Measurements from ENCODE around the gene PPP4R2. TPM values are rescaled to one million over a fixed set of nuclear protein-coding genes. Genes with fewer than 3 reads are reported as not detected.

The PPP4R2 gene
- total and polyA plus RNA-seq, 4 donors = 17.1 to 105 (median 38.0) TPM

- Histone ChIP-seq H3K4me3 (no peak overlapping the region), H3K9me3 (ENCODE audit: control insufficient read depth in 4 of 4, insufficient read depth in 3 of 4, low read length in 3 of 4) (no peaks in the 10 kb centered on the region), H3K27me3 (ENCODE audit: control insufficient read depth in 3 of 3, insufficient read depth in 3 of 3, low read length in 2 of 3) (no peaks in the 10 kb centered on the region), H3K4me1 (ENCODE audit: control insufficient read depth in 5 of 5, insufficient read depth in 5 of 5, low read length in 5 of 5) (peaks cover 0 to 4% (median 0%) of the 10 kb centered on the region in 5 donors), H3K27ac (ENCODE audit: low read depth in 1 of 2, low read length in 1 of 2) (no peak overlapping the region), H3K9ac (ENCODE audit: insufficient read depth in 1 of 2, low read length in 2 of 2) (no peak overlapping the region), H3K36me3 (ENCODE audit: control insufficient read depth in 4 of 4, insufficient read depth in 4 of 4, low read length in 4 of 4) (peaks cover 0 to 4% (median 0%) of the 10 kb centered on the region in 4 donors)
- TF ChIP-seq, protein P1, sequence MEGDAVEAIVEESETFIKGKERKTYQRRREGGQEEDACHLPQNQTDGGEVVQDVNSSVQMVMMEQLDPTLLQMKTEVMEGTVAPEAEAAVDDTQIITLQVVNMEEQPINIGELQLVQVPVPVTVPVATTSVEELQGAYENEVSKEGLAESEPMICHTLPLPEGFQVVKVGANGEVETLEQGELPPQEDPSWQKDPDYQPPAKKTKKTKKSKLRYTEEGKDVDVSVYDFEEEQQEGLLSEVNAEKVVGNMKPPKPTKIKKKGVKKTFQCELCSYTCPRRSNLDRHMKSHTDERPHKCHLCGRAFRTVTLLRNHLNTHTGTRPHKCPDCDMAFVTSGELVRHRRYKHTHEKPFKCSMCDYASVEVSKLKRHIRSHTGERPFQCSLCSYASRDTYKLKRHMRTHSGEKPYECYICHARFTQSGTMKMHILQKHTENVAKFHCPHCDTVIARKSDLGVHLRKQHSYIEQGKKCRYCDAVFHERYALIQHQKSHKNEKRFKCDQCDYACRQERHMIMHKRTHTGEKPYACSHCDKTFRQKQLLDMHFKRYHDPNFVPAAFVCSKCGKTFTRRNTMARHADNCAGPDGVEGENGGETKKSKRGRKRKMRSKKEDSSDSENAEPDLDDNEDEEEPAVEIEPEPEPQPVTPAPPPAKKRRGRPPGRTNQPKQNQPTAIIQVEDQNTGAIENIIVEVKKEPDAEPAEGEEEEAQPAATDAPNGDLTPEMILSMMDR (IDR thresholded peaks at IDR 0.05; ENCODE audit: control extremely low read depth, extremely low read depth) = no peak
- DNase-seq (no peak), ATAC-seq (ENCODE audit: insufficient read depth, low FRiP score) (no peak)
- 26 to 49% methylated on average over 1 of the region's 1 CpG for WGBS, 2 donors
Measured at GRCh38 chr3:72976281-72976741, 20.3 kb upstream of the PPP4R2 start.

DNA sequence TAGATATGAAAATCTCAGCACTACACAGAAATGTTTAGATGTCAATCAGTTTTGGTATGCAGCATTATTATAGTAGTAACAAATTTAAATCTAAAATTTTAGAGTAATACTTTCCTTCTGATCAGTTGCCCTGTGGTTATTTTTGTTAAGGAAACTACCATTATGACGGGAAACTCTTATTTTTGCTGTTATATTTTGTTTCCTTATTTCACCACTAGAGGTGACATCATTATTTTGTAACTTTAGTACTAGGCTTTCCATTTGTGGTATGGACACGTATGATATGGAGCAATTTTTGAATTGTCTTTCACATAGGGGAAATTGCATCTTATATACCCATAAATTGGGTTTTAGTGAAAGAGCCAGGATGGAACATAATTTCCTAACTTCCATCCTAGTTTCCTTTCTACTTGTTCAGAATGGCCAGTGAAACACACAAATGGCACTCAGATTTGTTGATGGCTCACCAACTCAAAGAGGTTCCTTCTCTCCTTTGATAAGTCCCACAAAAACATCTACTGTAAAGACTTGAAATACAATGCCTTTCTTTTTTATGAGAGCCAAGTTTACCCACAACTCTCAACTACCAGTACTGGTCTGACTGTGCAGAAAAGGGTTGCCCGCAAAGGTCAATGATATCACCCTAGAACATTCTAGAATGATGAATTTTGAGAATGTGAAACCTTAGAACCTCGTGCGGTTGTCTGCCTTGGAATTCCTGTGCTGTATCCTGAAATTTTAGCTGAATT is 19.4 kb upstream of the PPP4R2 start:
- Histone ChIP-seq H3K27me3 (ENCODE audit: control insufficient read depth in 3 of 3, insufficient read depth in 3 of 3, low read length in 2 of 3) (no peaks in the 10 kb centered on the region), H3K4me3 (no peak overlapping the region), H3K4me1 (ENCODE audit: control insufficient read depth in 5 of 5, insufficient read depth in 5 of 5, low read length in 5 of 5) (peaks cover 0 to 4% (median 0%) of the 10 kb centered on the region in 5 donors), H3K36me3 (ENCODE audit: control insufficient read depth in 4 of 4, insufficient read depth in 4 of 4, low read length in 4 of 4) (peaks cover 0 to 4% (median 0%) of the 10 kb centered on the region in 4 donors), H3K9ac (ENCODE audit: insufficient read depth in 1 of 2, low read length in 2 of 2) (no peak overlapping the region), H3K27ac (ENCODE audit: low read depth in 1 of 2, low read length in 1 of 2) (no peak overlapping the region), H3K9me3 (ENCODE audit: control insufficient read depth in 4 of 4, insufficient read depth in 3 of 4, low read length in 3 of 4) (no peaks in the 10 kb centered on the region)
- ATAC-seq (ENCODE audit: insufficient read depth, low FRiP score) = no peak
- TF ChIP-seq, protein P1 (IDR thresholded peaks at IDR 0.05; ENCODE audit: control extremely low read depth, extremely low read depth) = no peak
- 60 to 70% methylated on average over 5 of the region's 5 CpGs for WGBS, 2 donors
- DNase-seq = no peak

DNA sequence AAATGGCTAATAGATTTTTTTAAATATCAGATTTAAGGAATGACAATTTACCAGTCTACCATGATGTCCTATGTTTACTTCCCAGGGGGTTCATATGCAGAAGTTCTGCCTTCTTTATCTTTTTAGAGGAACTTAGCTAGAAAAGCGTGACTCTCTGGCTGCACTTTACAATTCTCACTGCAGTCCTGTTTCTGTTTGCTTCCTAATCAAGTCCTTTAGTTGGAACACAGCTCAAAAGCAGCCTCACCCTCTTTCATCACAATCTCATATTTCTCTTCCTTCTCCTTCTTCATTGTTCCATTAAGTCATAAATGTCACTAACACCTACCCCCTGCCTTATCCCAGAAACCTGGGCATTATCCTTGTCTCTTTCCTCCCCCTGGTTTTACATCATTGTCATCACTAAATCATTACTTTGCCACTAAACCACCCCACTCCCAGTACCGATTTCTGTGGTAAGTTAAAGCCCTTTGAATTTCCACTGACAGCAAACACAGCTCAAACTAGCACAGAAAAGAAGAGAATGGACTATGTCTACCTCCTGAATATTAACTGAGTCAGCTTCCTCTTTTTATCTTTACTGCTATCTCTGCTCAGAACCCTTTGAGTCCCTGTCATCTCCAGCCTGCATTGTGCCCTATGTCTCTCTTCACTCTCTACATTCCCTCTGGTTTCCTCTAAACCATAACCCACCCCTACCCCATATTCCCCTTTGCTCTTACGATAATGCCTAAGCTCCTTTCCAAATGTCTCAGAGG is 13.8 kb upstream of the PPP4R2 start:
- H3K27ac ChIP-seq (ENCODE audit: low read depth in 1 of 2, low read length in 1 of 2) = no peak overlapping the region

More for the DNA sequence above, 13.8 kb upstream of the PPP4R2 start:
- Histone ChIP-seq H3K9ac (ENCODE audit: insufficient read depth in 1 of 2, low read length in 2 of 2) (no peak overlapping the region), H3K4me1 (ENCODE audit: control insufficient read depth in 5 of 5, insufficient read depth in 5 of 5, low read length in 5 of 5) (no peaks in the 10 kb centered on the region), H3K27me3 (ENCODE audit: control insufficient read depth in 3 of 3, insufficient read depth in 3 of 3, low read length in 2 of 3) (no peaks in the 10 kb centered on the region), H3K9me3 (ENCODE audit: control insufficient read depth in 4 of 4, insufficient read depth in 3 of 4, low read length in 3 of 4) (peaks cover 0 to 5% (median 2%) of the 10 kb centered on the region in 4 donors), H3K36me3 (ENCODE audit: control insufficient read depth in 4 of 4, insufficient read depth in 4 of 4, low read length in 4 of 4) (no peaks in the 10 kb centered on the region), H3K4me3 (no peak overlapping the region)
- TF ChIP-seq, protein P1 (IDR thresholded peaks at IDR 0.05; ENCODE audit: control extremely low read depth, extremely low read depth) = no peak
- DNase-seq = no peak
- WGBS, 2 donors = 59 to 78% methylated on average over 3 of the region's 3 CpGs
- ATAC-seq (ENCODE audit: insufficient read depth, low FRiP score) = no peak
